CD4-positive, alpha-beta T cell treated with Interleukin-2 at 100 ng/mL for 4 hours (primary cell): ENCODE results near the gene CREB1.

Experiments used
- DNase-seq: peaks from one replicate; pipeline ENCODE4 v3.0.0-alpha.2; 2020; ENCODE audit warnings: low spot score

Gene CREB1

GRCh38 chr2:207504513-207505170, 25.1 kb upstream of the CREB1 start:
- DNase-seq: no peak

GRCh38 chr2:207505171-207505570, 24.6 kb upstream of the CREB1 start:
- no peak for DNase-seq

GRCh38 chr2:207505728-207506127, 24.0 kb upstream of the CREB1 start:
- DNase-seq: peak; percentile 60

GRCh38 chr2:207506426-207506825, 23.3 kb upstream of the CREB1 start:
- no peak for DNase-seq

GRCh38 chr2:207510148-207510547, 19.6 kb upstream of the CREB1 start:
- no peak for DNase-seq

- no peak for DNase-seq
Measured at GRCh38 chr2:207511851-207512250, 17.9 kb upstream of the CREB1 start.

- DNase-seq: no peak
Measured at GRCh38 chr2:207512356-207512755, 17.4 kb upstream of the CREB1 start.

GRCh38 chr2:207513551-207514257, 16.1 kb upstream of the CREB1 start:
- no peak for DNase-seq

GRCh38 chr2:207514451-207514850, 15.3 kb upstream of the CREB1 start:
- no peak for DNase-seq

GRCh38 chr2:207515671-207516070, 14.1 kb upstream of the CREB1 start:
- no peak for DNase-seq

GRCh38 chr2:207516206-207516605, 13.6 kb upstream of the CREB1 start:
- no peak for DNase-seq

GRCh38 chr2:207523005-207523404, 6.8 kb upstream of the CREB1 start:
- no peak for DNase-seq

GRCh38 chr2:207525296-207525695, 4.5 kb upstream of the CREB1 start:
- DNase-seq: peak; percentile 49

- DNase-seq: peak; percentile 73
Measured at GRCh38 chr2:207528980-207529329, 807 bp upstream of the CREB1 start.

- peak; percentile 61 for DNase-seq
Measured at GRCh38 chr2:207530160-207531031, 634 bp downstream of the CREB1 start.

- DNase-seq: no peak
Measured at GRCh38 chr2:207531032-207531952, 1.5 kb downstream of the CREB1 start.

GRCh38 chr2:207532676-207533075, 2.9 kb downstream of the CREB1 start:
- no peak for DNase-seq

- no peak for DNase-seq
Measured at GRCh38 chr2:207533461-207534008, 3.8 kb downstream of the CREB1 start.

GRCh38 chr2:207534417-207534816, 4.7 kb downstream of the CREB1 start:
- no peak for DNase-seq

- DNase-seq: no peak
Measured at GRCh38 chr2:207539470-207539869, 9.7 kb downstream of the CREB1 start.

GRCh38 chr2:207540431-207540830, 10.7 kb downstream of the CREB1 start:
- no peak for DNase-seq

GRCh38 chr2:207541933-207542332, 12.2 kb downstream of the CREB1 start:
- DNase-seq: no peak
